Smooth muscle cell of the pulmonary artery (primary cell): Measurements from ENCODE around the gene LMTK3. TPM values are rescaled to one million over a fixed set of nuclear protein-coding genes. Genes with fewer than 3 reads are reported as not detected.

Experiments used
- total RNA-seq: library from RNA; depleted of rRNA; stranded (reverse); fragments of >200 nt; gene quantifications from 2 replicates; pipeline ENCODE4 v1.2.3, GENCODE V29; 2014

The LMTK3 gene, protein sequence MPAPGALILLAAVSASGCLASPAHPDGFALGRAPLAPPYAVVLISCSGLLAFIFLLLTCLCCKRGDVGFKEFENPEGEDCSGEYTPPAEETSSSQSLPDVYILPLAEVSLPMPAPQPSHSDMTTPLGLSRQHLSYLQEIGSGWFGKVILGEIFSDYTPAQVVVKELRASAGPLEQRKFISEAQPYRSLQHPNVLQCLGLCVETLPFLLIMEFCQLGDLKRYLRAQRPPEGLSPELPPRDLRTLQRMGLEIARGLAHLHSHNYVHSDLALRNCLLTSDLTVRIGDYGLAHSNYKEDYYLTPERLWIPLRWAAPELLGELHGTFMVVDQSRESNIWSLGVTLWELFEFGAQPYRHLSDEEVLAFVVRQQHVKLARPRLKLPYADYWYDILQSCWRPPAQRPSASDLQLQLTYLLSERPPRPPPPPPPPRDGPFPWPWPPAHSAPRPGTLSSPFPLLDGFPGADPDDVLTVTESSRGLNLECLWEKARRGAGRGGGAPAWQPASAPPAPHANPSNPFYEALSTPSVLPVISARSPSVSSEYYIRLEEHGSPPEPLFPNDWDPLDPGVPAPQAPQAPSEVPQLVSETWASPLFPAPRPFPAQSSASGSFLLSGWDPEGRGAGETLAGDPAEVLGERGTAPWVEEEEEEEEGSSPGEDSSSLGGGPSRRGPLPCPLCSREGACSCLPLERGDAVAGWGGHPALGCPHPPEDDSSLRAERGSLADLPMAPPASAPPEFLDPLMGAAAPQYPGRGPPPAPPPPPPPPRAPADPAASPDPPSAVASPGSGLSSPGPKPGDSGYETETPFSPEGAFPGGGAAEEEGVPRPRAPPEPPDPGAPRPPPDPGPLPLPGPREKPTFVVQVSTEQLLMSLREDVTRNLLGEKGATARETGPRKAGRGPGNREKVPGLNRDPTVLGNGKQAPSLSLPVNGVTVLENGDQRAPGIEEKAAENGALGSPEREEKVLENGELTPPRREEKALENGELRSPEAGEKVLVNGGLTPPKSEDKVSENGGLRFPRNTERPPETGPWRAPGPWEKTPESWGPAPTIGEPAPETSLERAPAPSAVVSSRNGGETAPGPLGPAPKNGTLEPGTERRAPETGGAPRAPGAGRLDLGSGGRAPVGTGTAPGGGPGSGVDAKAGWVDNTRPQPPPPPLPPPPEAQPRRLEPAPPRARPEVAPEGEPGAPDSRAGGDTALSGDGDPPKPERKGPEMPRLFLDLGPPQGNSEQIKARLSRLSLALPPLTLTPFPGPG (N-terminal part only)
- total RNA-seq, result 0.33 and 0.89 TPM in 2 replicates

DNA sequence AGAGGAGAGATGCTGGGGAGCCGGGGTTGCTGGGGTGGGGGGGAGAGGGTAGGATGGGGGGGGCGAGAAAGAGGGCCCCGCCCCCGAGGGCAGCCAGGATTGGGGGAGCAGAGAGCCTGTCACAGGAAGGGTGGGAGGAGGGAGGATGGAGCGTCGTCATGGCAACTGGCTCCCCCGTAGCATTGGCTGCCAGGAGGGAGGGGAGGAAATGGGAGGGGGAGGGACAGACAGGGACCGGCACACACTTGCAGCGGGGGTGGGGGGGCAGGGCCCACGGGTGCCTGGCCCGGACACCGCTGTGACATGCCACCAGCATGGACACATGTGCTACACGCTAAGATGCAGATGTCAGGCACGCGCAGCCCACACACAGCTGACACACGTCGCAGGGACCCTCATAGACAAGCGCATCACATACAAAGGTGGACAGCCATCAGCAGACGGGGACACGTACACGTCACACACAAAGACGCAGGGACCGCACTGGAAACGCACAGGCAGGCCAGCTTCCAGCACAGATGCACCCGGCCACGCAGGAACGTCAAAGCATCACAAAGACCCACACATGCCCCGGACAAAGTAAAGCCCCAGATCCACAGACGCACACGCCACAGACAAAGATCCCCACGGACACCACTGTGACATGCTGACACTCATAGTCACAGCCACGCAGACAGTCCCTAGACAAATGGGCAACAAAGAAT, at the start of gene LMTK3:
Gene LMTK3, minus strand, starts transcription at position 36 of the 704 bp plus-strand sequence. CDS start 259 bp downstream, outside the sequence.

DNA sequence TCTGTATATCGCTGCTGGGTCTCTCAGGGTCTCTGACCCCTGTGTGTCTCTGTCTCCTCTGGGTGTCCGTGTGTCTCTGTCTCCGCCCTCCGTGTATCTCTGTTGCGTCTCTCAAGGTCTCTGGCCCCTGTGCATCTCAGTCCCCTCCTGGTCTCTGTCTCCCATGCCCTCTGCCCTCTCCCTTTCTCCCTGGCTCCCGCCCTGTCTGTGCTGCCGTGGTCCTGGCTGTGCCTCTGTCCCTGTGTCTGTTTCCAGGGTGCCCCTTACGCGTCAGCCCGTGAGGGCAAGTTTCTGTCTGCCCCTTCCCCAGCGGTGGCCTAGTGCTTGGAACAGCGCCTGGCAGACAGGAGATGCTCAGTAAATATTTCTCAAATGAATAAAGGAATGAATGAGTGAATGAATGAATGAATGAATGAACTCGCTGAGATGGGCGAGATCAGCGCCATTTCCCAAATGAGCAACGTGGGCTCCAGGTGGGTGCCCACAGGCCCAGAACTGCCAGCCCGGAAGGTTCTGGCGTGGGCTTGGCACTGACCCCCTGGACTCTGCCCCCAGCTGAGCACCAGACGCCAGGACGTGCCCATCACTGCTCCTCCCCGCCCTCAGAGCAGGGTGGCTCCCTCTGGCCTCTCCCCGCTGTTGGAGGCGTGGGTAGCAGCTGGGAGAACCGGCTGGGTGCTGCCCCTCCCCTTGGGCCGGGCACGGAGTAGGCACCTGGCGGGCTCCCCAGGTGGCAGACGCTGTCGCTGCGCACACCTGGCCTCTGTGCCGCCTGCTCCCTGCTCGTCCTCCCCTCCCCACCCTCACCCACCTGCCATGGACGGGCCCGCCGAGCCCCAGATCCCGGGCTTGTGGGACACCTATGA, 40.0 kb upstream of the LMTK3 start, which contains the start of gene SULT2B1:
Gene SULT2B1, plus strand, starts transcription at position 736 of the 866 bp plus-strand sequence. Its CDS starts 81 bp downstream, at position 817.

DNA sequence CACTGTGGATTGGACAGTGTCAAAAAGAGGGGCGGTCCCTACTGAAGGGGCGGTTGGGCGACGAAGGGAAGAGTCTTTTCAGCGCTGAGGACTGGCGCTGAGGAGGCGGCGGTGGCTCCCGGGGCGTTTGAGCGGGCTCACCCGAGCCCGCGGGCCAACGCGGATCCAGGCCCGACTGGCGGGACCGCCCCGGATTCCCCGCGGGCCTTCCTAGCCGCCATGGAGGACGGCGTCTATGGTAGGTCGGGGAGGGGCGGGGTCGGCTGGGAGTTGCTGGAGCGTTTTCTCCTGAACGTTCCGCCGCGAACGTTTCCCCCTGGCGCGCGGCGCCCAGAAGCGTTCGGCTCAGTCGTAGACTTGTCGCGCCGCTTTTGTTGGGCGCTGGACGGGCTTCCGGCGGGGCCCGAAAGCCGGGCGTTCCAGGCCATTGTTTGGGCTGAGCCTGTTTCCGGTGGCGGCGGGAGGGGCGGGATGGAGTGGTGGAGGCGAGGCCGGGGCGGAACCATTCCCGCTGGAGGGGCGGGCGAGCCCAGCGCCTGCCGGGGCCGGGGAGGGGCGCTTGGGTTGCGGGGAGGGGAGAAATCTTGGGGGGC, 42.2 kb downstream of the LMTK3 start, which contains the start of gene CYTH2:
Gene CYTH2, plus strand, starts transcription at position 81 of the 593 bp plus-strand sequence. Its CDS starts 139 bp downstream, at position 220.

DNA sequence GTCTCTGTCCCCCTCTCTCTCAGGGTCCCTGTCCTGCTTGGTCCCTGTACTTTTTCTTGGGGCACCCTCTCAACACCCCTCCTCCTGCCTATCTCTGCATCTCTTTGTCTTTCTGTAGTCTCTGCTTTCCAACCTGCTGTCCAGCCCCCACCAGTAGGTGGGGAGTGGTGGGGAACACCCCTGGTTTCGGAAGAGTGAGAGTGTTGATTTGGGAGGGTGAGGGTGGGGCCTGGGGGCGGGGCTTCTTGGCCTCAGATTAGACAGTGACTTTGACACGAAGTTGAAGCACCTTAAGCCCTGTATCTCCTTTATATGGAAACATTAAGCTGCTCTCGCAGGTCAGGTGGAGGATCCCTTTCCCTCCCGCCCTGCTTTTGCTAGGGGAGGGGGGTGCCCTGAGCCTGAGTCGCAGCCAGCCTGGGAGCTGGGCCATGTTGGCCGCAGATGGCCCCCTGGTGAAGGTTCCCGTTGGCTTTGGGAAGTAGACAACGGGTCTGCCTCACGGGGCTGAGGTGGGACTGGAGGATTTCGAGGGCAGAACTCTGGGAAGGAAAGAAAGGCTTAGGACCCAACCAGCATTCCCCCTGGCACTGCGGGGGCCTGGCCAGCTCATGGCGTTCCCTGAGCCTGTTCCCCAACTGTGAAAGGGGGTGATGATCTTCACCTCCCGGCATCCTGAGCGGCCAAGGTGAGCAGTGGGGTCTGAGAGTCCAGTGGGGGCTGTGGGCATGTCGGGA, 56.3 kb downstream of the LMTK3 start, which contains the start of gene KCNJ14:
Gene KCNJ14, plus strand, starts transcription at position 404 of the 737 bp plus-strand sequence. CDS start 6,151 bp downstream, outside the sequence.

DNA sequence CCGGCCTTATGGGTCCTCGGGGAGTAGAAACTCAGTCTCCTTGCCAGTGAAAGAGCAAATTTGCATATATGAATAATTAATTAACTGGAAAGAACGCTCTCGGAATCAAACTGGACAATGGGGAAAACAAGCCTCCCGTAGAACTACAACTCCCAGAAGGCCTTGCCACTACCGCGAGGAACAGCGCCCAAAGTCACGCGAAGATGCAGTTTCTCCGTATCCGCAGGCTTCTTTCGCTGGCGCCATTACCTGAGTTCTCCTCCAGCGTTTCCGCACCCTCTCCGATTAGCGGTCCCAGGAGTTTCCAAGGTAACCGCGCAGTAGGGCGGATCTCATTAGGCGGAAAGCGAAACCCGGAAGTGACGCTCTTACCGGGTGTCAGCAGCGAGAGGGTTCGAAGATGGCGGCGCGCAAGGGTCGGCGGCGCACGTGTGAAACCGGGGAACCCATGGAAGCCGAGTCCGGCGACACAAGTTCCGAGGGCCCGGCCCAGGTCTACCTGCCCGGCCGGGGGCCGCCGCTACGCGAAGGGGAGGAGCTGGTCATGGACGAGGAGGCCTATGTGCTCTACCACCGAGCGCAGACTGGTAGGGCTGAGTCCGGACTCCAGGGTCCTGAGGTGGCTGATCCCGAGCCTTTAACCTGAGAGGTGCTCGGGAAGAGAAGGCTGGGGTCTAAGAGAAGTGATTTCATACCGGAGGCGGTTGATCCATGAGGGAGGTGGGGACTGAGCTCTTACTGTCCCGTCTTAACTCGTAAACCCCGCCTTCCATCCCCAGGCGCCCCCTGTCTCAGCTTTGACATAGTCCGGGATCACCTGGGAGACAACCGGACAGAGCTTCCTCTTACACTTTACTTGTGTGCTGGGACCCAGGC, 65.8 kb downstream of the LMTK3 start, which contains the start of gene GRWD1:
Gene GRWD1, plus strand, starts transcription at position 378 of the 876 bp plus-strand sequence. Its CDS starts 23 bp downstream, at position 401.

Other genes with a start within 250 kb of the LMTK3 start
- gene ZNF114, start 241.8 kb downstream of the LMTK3 start, total RNA-seq, result 0.59 TPM in 1 of 2 replicates, not detected in the other
- 132 and 188 TPM in 2 replicates for gene EMP3, start 186.3 kb downstream of the LMTK3 start, total RNA-seq
- gene TMEM143, start 147.9 kb downstream of the LMTK3 start, total RNA-seq, result 5.2 and 7.3 TPM in 2 replicates
- not detected in 2 replicates for gene SYNGR4, start 147.5 kb downstream of the LMTK3 start, total RNA-seq
- gene KDELR1, start 120.3 kb downstream of the LMTK3 start, total RNA-seq, result 118 TPM in 2 replicates
- gene GRIN2D, start 118.2 kb downstream of the LMTK3 start, total RNA-seq, result 0.59 and 1.1 TPM in 2 replicates
- gene GRWD1, start 65.9 kb downstream of the LMTK3 start, total RNA-seq, result 22.2 and 29.3 TPM in 2 replicates
- gene KCNJ14, start 56.3 kb downstream of the LMTK3 start, total RNA-seq, result 0.65 and 1.1 TPM in 2 replicates
- 24.0 and 33.6 TPM in 2 replicates for gene CYTH2, start 42.5 kb downstream of the LMTK3 start, total RNA-seq
- gene SULT2B1, start 40.3 kb upstream of the LMTK3 start, total RNA-seq, result not detected in 2 replicates
- not detected in 2 replicates for gene SPACA4, start 94.9 kb upstream of the LMTK3 start, total RNA-seq
- 0.23 and 0.52 TPM in 2 replicates for gene FAM83E, start 103.2 kb upstream of the LMTK3 start, total RNA-seq
- gene RPL18, start 107.3 kb upstream of the LMTK3 start, total RNA-seq, result 1,103 and 1,191 TPM in 2 replicates
- gene SPHK2, start 107.7 kb upstream of the LMTK3 start, total RNA-seq, result 8.7 and 13.1 TPM in 2 replicates
- gene DBP, start 125.5 kb upstream of the LMTK3 start, total RNA-seq, result 7.4 and 7.8 TPM in 2 replicates
- gene CA11, start 134.4 kb upstream of the LMTK3 start, total RNA-seq, result 0.99 and 1.6 TPM in 2 replicates
- gene NTN5, start 161.2 kb upstream of the LMTK3 start, total RNA-seq, result 0.43 and 0.46 TPM in 2 replicates
- not detected in 2 replicates for gene FUT2, start 184.1 kb upstream of the LMTK3 start, total RNA-seq
- gene MAMSTR, start 207.9 kb upstream of the LMTK3 start, total RNA-seq, result 0.65 and 0.69 TPM in 2 replicates
- 0.52 and 1.0 TPM in 2 replicates for gene RASIP1, start 228.8 kb upstream of the LMTK3 start, total RNA-seq
- gene IZUMO1, start 235.1 kb upstream of the LMTK3 start, total RNA-seq, result 0.07 TPM in 1 of 2 replicates, not detected in the other
- gene FUT1, start 240.8 kb upstream of the LMTK3 start, total RNA-seq, result 0.13 TPM in 2 replicates
- not detected in 2 replicates for gene FGF21, start 243.7 kb upstream of the LMTK3 start, total RNA-seq